H1 (cell line): ENCODE data around the gene SRGAP3. TPM values are rescaled to one million over a fixed set of nuclear protein-coding genes. Genes with fewer than 3 reads are reported as not detected.

Experiments
- BCL11A ChIP-seq, 2 experiments: IDR thresholded peaks; one replicate each; pipeline ENCODE4 v1.6.1; 2011; ENCODE audit warnings: low read depth in 2 of 2, low read length in 2 of 2, mild to moderate bottlenecking in 2 of 2
- CHD7 ChIP-seq: fragments of 300-600 bp; sonication (generic); IDR thresholded peaks from 2 replicates; pipeline ENCODE4 v1.7.1; 2012; ENCODE audit warnings: low read length, moderate library complexity, mild to moderate bottlenecking, inconsistent platforms; ENCODE audit not compliant: insufficient replicate concordance
- CREB1 ChIP-seq: IDR thresholded peaks from 2 replicates; pipeline ENCODE4 v1.6.1; 2012; ENCODE audit warnings: inconsistent platforms
- CTCF ChIP-seq, 3 experiments: IDR thresholded peaks; 1 replicate in 2 of 3; 2 replicates in 1 of 3; pipeline versions ENCODE4 v1.5.1 to v1.6.1; 2011; ENCODE audit warnings: low read length in 3 of 3, mild to moderate bottlenecking in 3 of 3, inconsistent platforms in 2 of 3, low read depth in 1 of 3, moderate library complexity in 1 of 3; ENCODE audit not compliant: insufficient read depth in 1 of 3; ENCODE audit errors: control extremely low read depth in 1 of 3
- GTF2F1 ChIP-seq: IDR thresholded peaks from 2 replicates; pipeline ENCODE4 v1.6.1; 2012; ENCODE audit warnings: low read depth, low read length, improper control_type of control experiment, borderline replicate concordance
- JUND ChIP-seq: IDR thresholded peaks from 2 replicates; pipeline ENCODE4 v1.6.1; 2011; ENCODE audit warnings: mild to moderate bottlenecking, improper control_type of control experiment, low read length
- MAX ChIP-seq: IDR thresholded peaks from 2 replicates; pipeline ENCODE4 v1.6.1; 2012; ENCODE audit warnings: inconsistent platforms
- SP2 ChIP-seq: IDR thresholded peaks from 2 replicates; pipeline ENCODE4 v1.6.1; 2012; ENCODE audit warnings: mild to moderate bottlenecking, low read length, inconsistent platforms
- SRF ChIP-seq: IDR thresholded peaks from 2 replicates; pipeline ENCODE4 v1.6.1; 2011; ENCODE audit warnings: mild to moderate bottlenecking, low read depth, low read length, moderate library complexity
- ZNF274 ChIP-seq: IDR thresholded peaks from 2 replicates; pipeline ENCODE4 v1.7.0; 2012; ENCODE audit warnings: low read length, borderline replicate concordance; ENCODE audit errors: extremely low read depth
- polyA plus RNA-seq, 7 experiments: library from polyadenylated mRNA; depleted of rRNA in 3 of 7; stranded (reverse) in 5 of 7; unstranded in 2 of 7; fragments of >200 nt in 5 of 7; fragments of 200-250 nt in 2 of 7; gene quantifications; 1 replicate in 5 of 7; 2 replicates in 1 of 7; 4 replicates in 1 of 7; pipeline versions ENCODE4 v1.2.1 to v1.2.3, GENCODE V29; 2011 to 2013; ENCODE audit warnings: missing spikeins in 2 of 7, mixed read lengths in 2 of 7
- total RNA-seq: library from RNA; stranded (reverse); fragmentation: NEBNext Ultra II Directional; extraction: Animal tissue kit (Norgen Biotek cat#: 25700); gene quantifications from 2 replicates; pipeline ENCODE4 v1.2.1, GENCODE V29; 2021

Gene SRGAP3
- total and polyA plus RNA-seq, 2 of the 8 experiments (the other 6 are each of a cell fraction or from before 2014, with no cell fraction given) = 5.8 to 11.4 TPM

- TF ChIP-seq CHD7 = no peak
- no peak for TF ChIP-seq SP2
- TF ChIP-seq BCL11A (IDR thresholded peaks at IDR 0.05; ENCODE audit: low read depth in 2 of 2, low read length in 2 of 2) = no peak
- no peak for TF ChIP-seq GTF2F1
- no peak for TF ChIP-seq SRF
- no peak for TF ChIP-seq CREB1
- TF ChIP-seq JUND = no peak
- TF ChIP-seq ZNF274 = no peak
- no peak for TF ChIP-seq MAX
- no peak for TF ChIP-seq CTCF (IDR thresholded peaks at IDR 0.05; ENCODE audit: control extremely low read depth in 1 of 3, insufficient read depth in 1 of 3, low read depth in 1 of 3, low read length in 3 of 3)
Measured at GRCh38 chr3:8985876-8986275, 263.6 kb downstream of the SRGAP3 start (continued).
